ENCODE data around the gene COMMD6.

Gene COMMD6

GRCh38 chr13:75482070-75482819, 55.4 kb downstream of the COMMD6 start, which contains the start of gene TBC1D4:
Gene TBC1D4, minus strand, starts transcription at chr13:75482169. Its CDS starts 402 bp downstream, at chr13:75481767.
- DNase-seq, result peak; percentile 96

GRCh38 chr13:75481176-75482069, 56.2 kb downstream of the COMMD6 start:
- DNase-seq, result peak; percentile 50

- DNase-seq, result peak; percentile 69
Measured at GRCh38 chr13:75480671-75481175, 56.9 kb downstream of the COMMD6 start.

GRCh38 chr13:75479102-75479740, 58.4 kb downstream of the COMMD6 start:
- peak; percentile 49 for DNase-seq

- DNase-seq, result no peak
Measured at GRCh38 chr13:75478659-75479058, 59.0 kb downstream of the COMMD6 start.

Measured in hematopoietic multipotent progenitor cell treated with erythropoietin and hydrocortisone succinate and interleukin-3 and kit ligand, for 6 days (in vitro differentiated cells).